ENCODE data around the gene PHC2.

PHC2 gene

GRCh38 chr1:33420870-33421775 lies 9.8 kb downstream of the PHC2 start:
- TF ChIP-seq CTCF (conservative IDR thresholded peaks at IDR 0.05) = no peak
- H3K27ac ChIP-seq = peak overlapping the region; percentile 91

- TF ChIP-seq CTCF (conservative IDR thresholded peaks at IDR 0.05) = no peak
- H3K27ac ChIP-seq = peak overlapping the region; percentile 61
These were observed 12.1 kb downstream of the PHC2 start for GRCh38 chr1:33418811-33419210.

- H3K27ac ChIP-seq = peak overlapping the region; percentile 86
- no peak for TF ChIP-seq CTCF (conservative IDR thresholded peaks at IDR 0.05)
These were observed 16.0 kb downstream of the PHC2 start for GRCh38 chr1:33414879-33415278.

- H3K27ac ChIP-seq = no peak overlapping the region
These were observed 20.7 kb downstream of the PHC2 start for GRCh38 chr1:33410091-33410701.

GRCh38 chr1:33408093-33408436 lies 22.8 kb downstream of the PHC2 start:
- no peak overlapping the region for H3K27ac ChIP-seq
- TF ChIP-seq CTCF (conservative IDR thresholded peaks at IDR 0.05) = no peak

More at GRCh38 chr1:33410091-33410701, 20.7 kb downstream of the PHC2 start:
- TF ChIP-seq CTCF (conservative IDR thresholded peaks at IDR 0.05) = no peak

GRCh38 chr1:33407352-33408092 lies 23.4 kb downstream of the PHC2 start:
- no peak for TF ChIP-seq CTCF (conservative IDR thresholded peaks at IDR 0.05)
- H3K27ac ChIP-seq = no peak overlapping the region

GRCh38 chr1:33402206-33402605 lies 28.7 kb downstream of the PHC2 start:
- no peak overlapping the region for H3K27ac ChIP-seq

More at GRCh38 chr1:33402206-33402605, 28.7 kb downstream of the PHC2 start:
- no peak for TF ChIP-seq CTCF (conservative IDR thresholded peaks at IDR 0.05)
